HG02798 (cell line): Measurements from ENCODE around the gene SNRPA1.
"Not testable (repeated sequence)": the region's sequence is repeated elsewhere in the genome, so short reads cannot be mapped to it uniquely, and the experiment has no call there.

ENCODE experiments used
- ATAC-seq: cut with Tn5 transposase; IDR thresholded peaks from one replicate; pipeline ENCODE4 v1.9.1; 2021; ENCODE audit warnings: mild to moderate bottlenecking; ENCODE audit not compliant: unreplicated experiment, poor library complexity

Gene SNRPA1

GRCh38 chr15:101296418-101297405 is 1.7 kb upstream of the SNRPA1 start:
- no peak for ATAC-seq

GRCh38 chr15:101295607-101296161 is 636 bp upstream of the SNRPA1 start:
- ATAC-seq = no peak

- ATAC-seq = no peak
Observed at GRCh38 chr15:101293122-101293521, 1.9 kb downstream of the SNRPA1 start.

- ATAC-seq = no peak
Observed at GRCh38 chr15:101288905-101289513, 6.0 kb downstream of the SNRPA1 start.

- ATAC-seq = not testable (repeated sequence)
Observed at GRCh38 chr15:101287342-101287741, 7.7 kb downstream of the SNRPA1 start.

GRCh38 chr15:101286471-101287114 is 8.5 kb downstream of the SNRPA1 start:
- ATAC-seq = no peak

DNA sequence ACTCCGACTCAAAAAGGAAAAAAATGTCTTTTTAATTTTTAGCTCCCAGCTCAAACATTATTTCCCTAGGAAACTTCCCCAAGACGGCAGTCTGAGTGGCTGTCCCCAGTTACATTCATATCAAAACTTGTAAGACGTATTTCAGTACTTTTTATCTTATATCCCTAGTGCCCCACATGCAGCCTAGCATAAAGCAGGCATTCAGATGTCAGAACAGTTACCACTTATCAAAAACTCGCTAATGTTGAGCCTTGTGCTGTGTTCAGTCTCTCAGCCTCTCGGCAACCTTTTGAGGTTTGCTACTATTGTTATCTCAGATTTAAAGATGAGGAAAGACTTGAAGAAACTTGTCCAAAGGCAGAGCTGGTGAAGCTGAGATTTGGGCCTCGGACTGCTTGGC is 11.1 kb downstream of the SNRPA1 start:
- ATAC-seq = no peak

GRCh38 chr15:101280007-101280406 is 15.0 kb downstream of the SNRPA1 start:
- no peak for ATAC-seq

GRCh38 chr15:101277943-101278564 is 17.0 kb downstream of the SNRPA1 start:
- ATAC-seq = no peak

GRCh38 chr15:101277038-101277822 is 17.8 kb downstream of the SNRPA1 start, which contains the start of gene SELENOS:
Gene SELENOS, minus strand, starts transcription at chr15:101277485. Its CDS starts 68 bp downstream, at chr15:101277417.
- peak; percentile 94 for ATAC-seq

DNA sequence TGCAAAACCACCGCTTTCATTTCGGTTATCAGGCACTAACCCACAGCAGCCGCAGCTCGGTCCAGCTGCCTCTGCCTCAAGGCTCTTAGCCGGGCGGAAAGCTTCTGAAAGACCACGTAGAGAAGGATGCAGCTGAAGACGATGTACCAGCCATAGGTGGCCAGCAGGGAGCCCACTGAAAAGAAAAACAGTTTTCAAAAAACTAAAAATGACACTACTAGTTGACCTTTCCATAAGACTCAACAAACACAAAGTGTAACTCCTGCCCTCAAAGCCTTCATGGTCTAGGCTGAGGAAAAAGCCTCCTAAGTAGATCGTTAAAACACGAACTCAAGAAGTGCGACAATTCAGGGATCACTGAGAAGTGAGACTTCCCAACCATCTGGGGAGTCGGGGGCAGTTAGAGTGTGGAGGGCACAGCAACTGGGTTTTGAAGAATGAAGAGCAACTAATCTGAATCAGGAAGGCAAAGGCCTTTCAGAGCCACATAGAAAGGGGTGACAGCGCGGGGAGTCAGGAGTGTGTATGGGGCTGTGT is 18.5 kb downstream of the SNRPA1 start:
- ATAC-seq = peak; percentile 59

DNA sequence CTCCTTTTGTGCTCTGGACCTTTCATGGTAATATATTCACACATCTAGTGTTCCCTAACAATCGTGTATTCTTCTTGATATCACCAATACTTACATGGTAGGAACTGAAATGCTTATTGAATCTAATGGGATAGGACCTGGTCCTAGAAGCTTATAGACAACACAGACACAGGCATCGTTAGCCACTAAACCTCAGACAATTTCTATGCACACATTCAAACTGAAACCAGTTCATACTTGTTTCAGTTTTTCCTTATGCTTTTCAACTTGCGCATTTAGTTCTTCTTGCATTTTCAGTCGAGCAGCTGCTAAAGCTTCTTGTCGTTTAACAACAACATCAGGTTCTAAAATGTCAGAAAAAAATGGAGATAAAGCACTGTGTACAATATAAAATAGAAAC is 20.0 kb downstream of the SNRPA1 start:
- peak; percentile 36 for ATAC-seq

GRCh38 chr15:101273534-101273933 is 21.5 kb downstream of the SNRPA1 start:
- ATAC-seq = no peak

GRCh38 chr15:101272584-101272983 is 22.5 kb downstream of the SNRPA1 start:
- ATAC-seq = no peak

GRCh38 chr15:101269479-101270223 is 25.4 kb downstream of the SNRPA1 start:
- ATAC-seq = no peak

GRCh38 chr15:101267320-101268104 is 27.5 kb downstream of the SNRPA1 start:
- ATAC-seq = no peak

DNA sequence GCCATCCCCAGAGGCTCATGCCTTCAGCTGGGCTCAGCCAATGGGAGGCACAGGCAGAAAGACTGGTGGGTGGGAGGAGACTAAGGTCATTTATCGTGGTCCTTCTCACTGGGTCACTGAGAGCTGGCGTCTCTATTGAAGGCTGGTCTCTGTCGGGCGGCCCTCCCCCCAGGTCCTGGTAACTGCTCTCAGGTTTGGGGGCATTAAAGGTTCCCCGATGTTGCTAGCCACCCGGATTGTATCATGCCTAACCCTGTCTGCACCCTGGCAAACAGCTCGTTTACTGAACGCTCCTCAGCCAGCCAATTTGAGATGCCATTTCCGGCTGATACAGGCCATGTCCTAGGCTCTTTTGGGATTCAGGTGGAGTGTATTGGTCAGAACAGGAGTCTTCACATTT is 28.3 kb downstream of the SNRPA1 start:
- no peak for ATAC-seq

- ATAC-seq = no peak
Observed at GRCh38 chr15:101266034-101266433, 29.0 kb downstream of the SNRPA1 start.
